HG03457 (cell line): ENCODE results near the gene SAMD13.

Source experiments
- ATAC-seq: cut with Tn5 transposase; IDR thresholded peaks from one replicate; pipeline ENCODE4 v1.9.1; 2021; ENCODE audit warnings: moderate number of reproducible peaks; ENCODE audit not compliant: unreplicated experiment

The SAMD13 gene

GRCh38 chr1:84339503-84339902 lies 38.0 kb downstream of the SAMD13 start:
- no peak for ATAC-seq

DNA sequence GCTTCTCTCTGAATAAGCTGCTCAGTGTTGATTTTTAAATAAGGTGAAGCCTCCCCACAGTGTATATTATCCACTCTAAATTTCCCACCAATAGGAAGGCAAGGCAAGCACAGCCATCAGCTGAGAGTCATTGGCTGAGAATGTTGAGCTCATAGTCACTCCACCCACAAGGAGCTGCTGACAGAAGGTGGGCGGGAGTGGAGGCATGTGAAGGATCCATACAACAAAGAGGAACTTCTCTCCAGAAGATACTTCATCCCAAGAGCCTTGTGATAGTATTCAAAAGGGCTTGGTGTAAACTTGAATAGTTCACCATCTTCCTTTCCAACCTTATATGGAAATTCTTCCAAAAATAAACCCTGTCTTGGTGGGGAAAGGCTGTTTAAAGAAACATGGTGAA lies 42.8 kb downstream of the SAMD13 start:
- ATAC-seq, result no peak

DNA sequence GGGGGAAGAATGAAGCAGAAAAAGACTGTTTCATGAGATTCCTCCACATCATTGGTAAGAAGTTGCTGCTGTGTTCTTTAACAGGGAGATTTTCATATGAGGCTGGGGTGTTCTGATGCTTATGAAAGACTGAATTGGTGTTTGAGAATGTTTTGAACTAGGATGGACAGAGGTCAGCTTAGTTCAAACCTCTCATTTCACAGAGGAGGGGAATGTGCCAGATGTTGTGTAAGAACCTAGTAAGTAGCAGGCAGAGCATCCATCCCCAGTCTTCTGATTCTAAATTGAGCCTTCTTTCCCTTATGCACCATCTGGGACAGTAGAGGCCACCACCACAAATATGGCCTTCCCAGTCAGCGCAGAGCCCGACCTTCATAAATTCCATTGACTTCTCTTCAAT lies 43.7 kb downstream of the SAMD13 start:
- ATAC-seq, result no peak

GRCh38 chr1:84347271-84347931 lies 45.9 kb downstream of the SAMD13 start:
- ATAC-seq, result no peak

DNA sequence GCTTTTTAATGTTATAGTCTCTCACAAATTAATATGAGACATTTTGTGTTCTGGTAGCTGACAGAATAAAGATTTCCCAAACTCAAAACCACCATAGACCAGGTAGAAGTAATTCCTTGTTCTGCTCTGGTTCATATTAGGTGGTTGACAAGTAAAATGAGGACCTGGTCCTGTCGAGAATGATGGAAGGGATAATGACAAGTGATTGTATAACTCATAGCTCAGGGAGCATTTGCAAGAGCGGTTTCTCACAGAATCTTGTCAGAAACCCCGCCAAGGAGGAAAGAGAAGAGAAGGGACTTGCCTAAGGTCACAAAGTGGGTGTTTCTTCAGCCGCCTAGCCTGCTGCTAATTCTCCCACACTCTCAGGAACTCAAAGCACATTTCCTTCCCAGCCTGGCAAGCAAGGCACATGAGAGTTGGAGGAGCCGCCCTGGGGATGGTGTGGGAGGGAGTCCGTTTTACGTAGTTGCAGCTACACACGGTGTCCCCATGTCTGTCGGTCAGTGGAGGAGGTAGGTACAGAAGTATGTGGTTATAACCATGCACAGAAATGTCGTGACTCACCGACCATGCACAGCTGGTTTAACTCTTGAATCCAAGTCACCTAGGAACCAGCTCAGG lies 46.5 kb downstream of the SAMD13 start:
- no peak for ATAC-seq

DNA sequence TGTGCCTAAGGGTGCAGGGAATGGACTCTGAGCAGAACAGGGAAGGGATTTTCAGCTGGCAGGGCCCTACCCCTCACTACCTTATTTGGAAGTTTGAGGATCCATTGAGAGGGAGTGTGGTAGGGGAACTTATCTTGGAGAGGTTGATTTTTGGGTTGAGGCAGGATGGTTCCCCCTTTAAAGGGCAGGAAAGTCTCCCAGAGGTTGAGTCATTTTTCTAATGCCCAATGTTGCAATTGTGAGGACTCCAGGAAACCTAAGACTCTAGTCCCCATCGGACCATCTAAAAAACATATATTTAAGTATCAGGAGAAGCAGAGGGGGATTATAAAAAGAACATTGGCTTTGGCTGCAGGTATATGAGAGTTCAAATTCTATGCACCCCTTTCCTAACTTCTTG lies 47.3 kb downstream of the SAMD13 start:
- ATAC-seq, result no peak

- no peak for ATAC-seq
Measured at GRCh38 chr1:84350104-84350503, 48.6 kb downstream of the SAMD13 start.

- no peak for ATAC-seq
Measured at GRCh38 chr1:84350550-84350949, 49.0 kb downstream of the SAMD13 start.

DNA sequence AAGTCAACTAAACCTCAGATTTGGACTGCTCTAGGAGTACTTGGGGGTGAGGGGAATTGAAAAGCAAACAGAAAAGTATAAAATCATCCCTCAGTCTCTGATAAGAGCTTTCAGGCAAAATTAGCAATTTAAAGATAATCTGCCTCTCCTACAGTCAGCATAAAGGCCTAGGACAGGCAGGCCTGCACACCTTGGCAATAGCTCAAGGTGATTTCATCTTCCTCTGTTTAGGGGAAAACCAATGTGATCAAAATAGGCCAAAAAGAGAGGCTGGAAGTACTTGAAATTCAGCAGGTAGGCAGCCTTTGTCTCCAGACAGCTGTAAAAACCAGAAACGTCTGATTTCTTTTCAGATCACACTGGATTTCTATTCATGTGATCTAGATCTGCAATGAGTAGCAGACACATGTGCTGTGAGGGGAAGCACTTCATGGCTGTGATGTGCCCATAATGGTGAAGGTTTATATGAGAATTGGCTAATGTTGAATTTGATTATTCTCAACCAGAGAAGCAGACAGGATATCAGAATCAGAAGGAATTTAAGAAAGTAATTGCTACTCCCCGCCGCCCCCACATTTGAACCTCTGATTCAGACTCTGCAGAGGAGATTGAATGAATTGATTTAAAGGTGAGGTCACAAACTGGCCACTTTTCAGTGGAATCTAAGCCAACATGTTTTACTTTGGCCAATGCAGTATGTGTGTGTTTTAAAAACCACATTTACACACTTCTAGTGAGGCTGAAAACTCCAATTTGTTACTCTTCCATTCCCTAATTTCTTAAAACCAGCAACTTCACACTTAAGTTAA lies 51.0 kb downstream of the SAMD13 start:
- no peak for ATAC-seq

DNA sequence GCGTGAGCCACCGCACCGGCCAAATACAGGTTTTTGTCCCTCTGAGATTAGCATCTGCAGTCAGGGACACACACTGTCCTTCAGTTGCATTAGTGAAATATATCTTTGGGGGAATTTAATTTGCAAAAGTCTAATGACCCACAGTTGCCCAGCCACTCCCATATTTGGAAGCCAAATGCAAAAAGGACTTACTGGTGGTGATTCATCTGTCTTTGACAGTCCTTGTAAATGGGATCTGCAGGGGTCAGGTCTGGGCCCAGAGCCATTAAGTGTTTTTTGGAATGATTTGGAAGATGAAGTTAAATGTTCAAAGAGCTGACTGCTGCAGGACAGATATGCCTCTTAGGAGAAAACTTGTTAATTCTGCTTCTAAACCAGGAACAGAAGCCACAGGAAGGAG lies 52.2 kb downstream of the SAMD13 start:
- no peak for ATAC-seq

- no peak for ATAC-seq
Measured at GRCh38 chr1:84355556-84355955, 54.0 kb downstream of the SAMD13 start.

DNA sequence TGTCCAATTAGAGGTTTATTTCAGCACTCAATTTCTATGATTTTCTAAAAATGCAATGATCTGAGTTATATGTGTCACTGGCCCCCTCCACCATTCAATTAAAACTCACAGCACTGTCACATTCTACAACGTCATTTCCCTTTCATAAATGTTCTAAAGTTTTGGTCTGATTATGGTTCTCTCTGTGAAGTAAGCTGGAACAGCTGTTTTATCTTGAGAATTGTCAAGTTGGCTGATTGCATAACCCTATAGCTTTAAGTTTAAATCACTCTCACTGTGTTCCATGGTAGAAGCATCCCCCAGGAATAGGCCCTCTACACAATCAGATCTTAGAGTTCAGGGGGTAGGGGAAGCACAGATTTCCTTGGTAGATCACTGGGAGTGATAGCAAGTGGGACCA lies 55.4 kb downstream of the SAMD13 start:
- no peak for ATAC-seq

- no peak for ATAC-seq
Measured at GRCh38 chr1:84358695-84359094, 57.2 kb downstream of the SAMD13 start.

- ATAC-seq, result no peak
Measured at GRCh38 chr1:84360316-84360715, 58.8 kb downstream of the SAMD13 start.

GRCh38 chr1:84361796-84362195 lies 60.3 kb downstream of the SAMD13 start:
- ATAC-seq, result no peak

GRCh38 chr1:84363019-84363418 lies 61.5 kb downstream of the SAMD13 start:
- ATAC-seq, result no peak

GRCh38 chr1:84363622-84364021 lies 62.1 kb downstream of the SAMD13 start:
- ATAC-seq, result no peak

GRCh38 chr1:84365225-84366221 lies 64.0 kb downstream of the SAMD13 start:
- no peak for ATAC-seq

GRCh38 chr1:84366786-84367185 lies 65.3 kb downstream of the SAMD13 start:
- no peak for ATAC-seq

- no peak for ATAC-seq
Measured at GRCh38 chr1:84367219-84367618, 65.7 kb downstream of the SAMD13 start.

DNA sequence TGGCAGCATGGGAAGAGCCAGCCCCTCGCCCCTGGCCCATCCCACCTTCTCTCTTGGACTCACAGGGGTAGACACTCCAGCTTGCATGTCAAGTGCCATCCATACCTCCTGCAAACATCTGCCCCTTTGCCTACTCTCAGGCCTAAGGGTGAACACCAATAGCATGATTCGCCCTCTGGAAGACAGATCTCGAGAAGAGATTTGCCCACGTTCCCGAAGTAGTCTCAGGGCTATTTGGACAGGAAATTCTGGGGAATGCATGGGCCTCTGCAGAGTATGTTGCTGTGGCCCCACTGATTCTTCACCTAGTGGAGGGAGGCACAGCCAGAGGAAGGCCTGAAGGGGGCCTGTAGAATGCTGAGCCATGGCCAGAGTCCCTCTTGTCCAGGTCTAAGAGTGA lies 66.9 kb downstream of the SAMD13 start:
- ATAC-seq, result no peak
